HepG2 (cell line): ENCODE measurements around the gene CNFN.

Experiments
- BHLHE40 ChIP-seq: IDR thresholded peaks from 2 replicates; pipeline ENCODE4 v1.6.1; 2011; ENCODE audit warnings: low read length, improper control_type of control experiment
- GABPA ChIP-seq, 2 experiments: IDR thresholded peaks; 2 replicates each; pipeline ENCODE4 v1.6.1; 2011 to 2016; ENCODE audit warnings: low read depth in 2 of 2, low read length in 1 of 2, missing biosample characterization in 1 of 2, missing genetic modification characterization in 1 of 2
- GATAD1 ChIP-seq: IDR thresholded peaks from 2 replicates; pipeline ENCODE4 v1.6.1; 2016; ENCODE audit warnings: missing genetic modification reagents, missing compliant biosample characterization
- KLF6 ChIP-seq: IDR thresholded peaks from 2 replicates; pipeline ENCODE4 v1.8.0; 2016; ENCODE audit warnings: missing biosample characterization, missing genetic modification reagents
- MIER3 ChIP-seq: IDR thresholded peaks from 2 replicates; pipeline ENCODE4 v1.6.1; 2016; ENCODE audit warnings: missing compliant biosample characterization, borderline replicate concordance
- POLR2A ChIP-seq, 2 experiments: IDR thresholded peaks; 2 replicates each; pipeline ENCODE4 v1.6.1; 2011; ENCODE audit warnings: low read depth in 2 of 2, low read length in 2 of 2, mild to moderate bottlenecking in 1 of 2, moderate library complexity in 1 of 2; ENCODE audit not compliant: insufficient read depth in 1 of 2
- SOX5 ChIP-seq: IDR thresholded peaks from 2 replicates; pipeline ENCODE4 v1.6.1; 2016; ENCODE audit warnings: borderline replicate concordance
- ZNF747 ChIP-seq: sonication (generic); formaldehyde crosslinking; IDR thresholded peaks from 2 replicates; pipeline ENCODE4 v1.8.1; 2023; ENCODE audit warnings: missing genetic modification reagents, mild to moderate bottlenecking, borderline replicate concordance
- ZNF768 ChIP-seq: sonication (generic); formaldehyde crosslinking; IDR thresholded peaks from 2 replicates; pipeline ENCODE4 v1.4.0; 2020; ENCODE audit warnings: missing genetic modification reagents

DNA sequence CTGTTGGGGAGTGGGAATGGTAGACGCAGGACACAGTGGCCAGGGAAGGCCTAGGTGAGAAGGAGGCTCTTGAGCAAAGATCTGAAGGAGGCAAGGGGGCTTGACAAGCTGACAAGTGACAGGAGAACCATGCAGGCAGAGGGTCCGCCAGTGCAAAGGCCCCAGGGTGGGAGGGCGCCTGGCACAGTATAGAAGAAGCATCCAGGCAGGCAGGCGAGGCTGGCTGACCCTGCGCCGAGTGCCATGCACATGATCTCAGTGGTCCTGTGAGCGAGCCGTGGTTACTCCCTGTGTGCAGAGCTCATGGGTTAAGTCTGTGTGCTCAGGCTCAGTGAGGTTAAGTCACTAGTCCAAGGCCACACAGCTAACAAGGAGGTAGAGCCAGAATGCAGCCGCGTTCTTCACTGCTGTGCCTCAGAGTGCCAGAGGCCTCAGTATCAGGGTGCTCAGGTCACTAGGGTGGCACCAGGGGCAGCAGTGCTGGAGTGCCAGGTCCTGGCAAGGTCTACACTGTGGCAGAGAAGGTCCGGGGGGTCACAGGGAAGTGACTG is 15.2 kb downstream of the CNFN start:
- no peak for TF ChIP-seq BHLHE40
- no peak for TF ChIP-seq KLF6
- TF ChIP-seq POLR2A (IDR thresholded peaks at IDR 0.05; ENCODE audit: insufficient read depth in 1 of 2, low read depth in 2 of 2, low read length in 2 of 2), result no peak
- TF ChIP-seq GATAD1, result no peak
- no peak for TF ChIP-seq MIER3
- TF ChIP-seq GABPA (IDR thresholded peaks at IDR 0.05; ENCODE audit: low read depth, low read length), result no peak
- TF ChIP-seq GABPA (CRISPR knock-in tag; IDR thresholded peaks at IDR 0.05; ENCODE audit: low read depth), result no peak
- TF ChIP-seq SOX5, result no peak
- TF ChIP-seq ZNF747, result no peak
- TF ChIP-seq ZNF768 (CRISPR knock-in tag), result peak; percentile 92
